ENCODE results near the gene AP4M1.

AP4M1 gene

DNA sequence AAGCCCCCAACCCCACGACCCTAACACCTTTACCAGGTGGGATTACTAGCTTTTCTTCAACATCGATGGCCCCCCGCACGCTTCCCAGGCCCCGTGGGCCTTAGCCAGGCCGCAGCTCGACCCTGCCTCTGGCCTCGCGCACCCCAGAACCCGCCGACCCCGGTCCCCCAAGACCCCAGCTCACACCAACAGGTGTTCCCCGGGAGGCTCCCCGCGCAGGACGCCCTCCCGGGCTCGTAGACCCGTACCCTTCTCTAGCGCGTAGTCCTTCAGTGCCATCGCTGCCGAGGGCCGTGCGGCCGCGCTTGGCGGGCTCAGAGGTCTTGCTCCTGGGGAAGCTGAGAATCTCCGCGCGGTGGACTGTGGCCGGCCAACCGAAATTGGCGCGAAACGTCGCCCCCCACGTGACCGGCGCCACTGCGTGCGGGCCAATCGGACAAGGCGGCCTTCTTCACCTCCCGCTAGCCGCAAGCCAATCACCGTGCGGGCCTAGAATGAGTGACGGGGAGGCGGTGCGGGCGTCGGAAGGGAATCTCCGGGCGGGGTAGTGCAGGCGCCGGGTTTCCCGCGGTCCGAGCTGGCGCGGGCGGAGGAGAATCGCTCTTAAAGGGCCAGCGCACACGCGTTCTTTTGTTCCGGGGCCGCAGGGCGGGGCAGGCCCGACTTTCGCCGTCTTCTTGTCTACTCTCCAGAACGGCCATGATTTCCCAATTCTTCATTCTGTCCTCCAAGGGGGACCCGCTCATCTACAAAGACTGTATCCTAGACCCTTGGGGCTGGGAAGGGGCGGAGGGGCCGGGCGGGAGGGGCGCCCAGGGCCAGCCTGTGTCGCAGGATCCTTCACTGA, at the start of gene AP4M1, which contains the start of gene MCM7:
AP4M1 (plus strand) TSS at position 628 of the 847 bp plus-strand sequence; CDS start at position 700, 72 bp downstream.
MCM7 (minus strand) TSS at position 382 of the 847 bp plus-strand sequence; CDS start at position 279, 103 bp downstream.
- DNase-seq, result peak; percentile 99

DNA sequence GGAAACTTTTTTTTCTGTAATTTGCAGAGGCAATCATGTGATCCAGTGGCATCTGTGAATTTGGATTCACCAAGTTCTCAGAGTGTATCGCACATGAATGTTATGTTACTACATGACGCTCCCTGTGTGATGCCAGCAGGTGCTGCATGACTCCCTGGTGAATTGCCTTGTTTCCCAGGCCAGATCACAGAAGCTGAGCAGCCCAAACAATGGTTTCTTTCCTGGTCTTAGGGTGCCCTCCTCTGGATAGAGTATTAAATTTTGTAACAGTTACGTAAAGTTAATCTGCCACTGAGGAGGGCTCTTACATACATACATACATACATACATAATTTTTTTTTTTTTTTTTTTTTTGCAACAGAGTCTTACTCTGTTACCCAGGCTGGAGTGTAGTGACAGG, 48.2 kb upstream of the AP4M1 start:
- peak; percentile 96 for DNase-seq

DNA sequence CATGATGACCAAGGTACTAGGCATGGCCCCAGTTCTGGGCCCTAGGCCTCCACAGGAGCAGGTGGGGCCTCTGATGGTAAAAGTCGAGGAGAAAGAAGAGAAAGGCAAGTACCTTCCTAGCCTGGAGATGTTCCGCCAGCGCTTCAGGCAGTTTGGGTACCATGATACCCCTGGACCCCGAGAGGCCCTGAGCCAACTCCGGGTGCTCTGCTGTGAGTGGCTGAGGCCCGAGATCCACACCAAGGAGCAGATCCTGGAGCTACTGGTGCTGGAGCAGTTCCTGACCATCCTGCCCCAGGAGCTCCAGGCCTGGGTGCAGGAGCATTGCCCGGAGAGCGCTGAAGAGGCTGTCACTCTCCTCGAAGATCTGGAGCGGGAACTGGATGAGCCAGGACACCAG, 44.4 kb upstream of the AP4M1 start:
- no peak for DNase-seq

- DNase-seq, result no peak
Measured at GRCh38 chr7:100059251-100059739, 42.1 kb upstream of the AP4M1 start.

DNA sequence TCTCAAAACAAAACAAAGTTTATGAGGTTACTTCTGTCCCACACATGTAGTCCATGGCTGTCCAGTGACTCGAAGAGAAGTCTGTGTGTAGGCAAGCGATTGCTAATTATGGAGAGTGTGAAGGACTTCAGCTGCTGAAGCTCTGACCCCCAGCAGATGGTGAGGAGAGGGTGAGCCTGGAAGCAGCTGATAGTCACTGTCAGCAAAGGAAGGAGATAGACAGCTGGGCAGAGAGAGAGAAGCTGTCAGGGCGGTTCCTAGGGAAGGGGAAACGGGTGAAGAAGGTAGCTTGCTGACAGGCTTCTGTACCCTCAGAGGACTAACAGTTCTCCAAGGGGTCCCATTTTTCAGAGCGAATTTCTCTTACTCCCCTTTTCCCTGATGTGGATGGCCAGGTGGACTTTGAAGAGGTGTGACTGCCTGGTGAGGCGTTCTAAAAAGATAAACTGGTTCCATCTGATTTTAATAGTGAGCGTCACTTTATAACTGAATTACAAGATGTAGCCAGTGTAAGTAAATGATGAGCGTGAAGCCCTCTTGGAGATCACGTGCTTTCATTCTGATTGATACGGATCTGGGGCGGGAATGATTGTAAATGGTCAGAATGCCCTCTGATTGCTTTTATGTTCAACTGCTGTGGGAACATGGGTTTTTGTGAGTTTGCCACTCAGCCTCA, 39.8 kb upstream of the AP4M1 start:
- DNase-seq, result no peak

GRCh38 chr7:100063376-100063775, 38.1 kb upstream of the AP4M1 start:
- no peak for DNase-seq

DNA sequence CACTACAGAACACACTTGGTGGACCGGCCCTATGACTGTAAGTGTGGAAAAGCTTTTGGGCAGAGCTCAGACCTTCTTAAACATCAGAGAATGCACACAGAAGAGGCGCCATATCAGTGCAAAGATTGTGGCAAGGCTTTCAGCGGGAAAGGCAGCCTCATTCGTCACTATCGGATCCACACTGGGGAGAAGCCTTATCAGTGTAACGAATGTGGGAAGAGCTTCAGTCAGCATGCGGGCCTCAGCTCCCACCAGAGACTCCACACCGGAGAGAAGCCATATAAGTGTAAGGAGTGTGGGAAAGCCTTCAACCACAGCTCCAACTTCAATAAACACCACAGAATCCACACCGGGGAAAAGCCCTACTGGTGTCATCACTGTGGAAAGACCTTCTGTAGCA, 37.3 kb upstream of the AP4M1 start:
- DNase-seq, result no peak

GRCh38 chr7:100065452-100066186, 35.8 kb upstream of the AP4M1 start:
- DNase-seq, result no peak

- DNase-seq, result no peak
Measured at GRCh38 chr7:100066953-100067352, 34.5 kb upstream of the AP4M1 start.

DNA sequence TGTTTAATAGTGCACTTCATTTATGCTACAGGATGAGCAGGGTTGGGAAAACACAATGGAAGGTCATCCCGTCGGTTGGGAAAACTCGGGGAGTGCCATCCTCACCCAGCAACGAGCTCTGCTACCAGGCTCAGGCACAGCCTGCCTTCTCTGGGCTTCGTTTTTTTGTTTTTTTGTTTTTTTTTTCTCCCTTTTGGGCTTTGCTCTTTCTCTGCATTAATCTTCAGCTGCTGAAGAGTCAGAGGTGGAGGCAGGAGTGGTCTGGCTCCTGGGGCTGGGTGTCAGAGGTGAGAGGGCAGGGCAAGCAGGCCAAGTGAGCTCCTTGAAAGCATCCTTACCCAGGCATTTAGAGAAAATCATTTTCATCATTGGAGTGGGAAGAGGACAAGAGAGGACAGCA, 31.5 kb upstream of the AP4M1 start:
- DNase-seq, result no peak

DNA sequence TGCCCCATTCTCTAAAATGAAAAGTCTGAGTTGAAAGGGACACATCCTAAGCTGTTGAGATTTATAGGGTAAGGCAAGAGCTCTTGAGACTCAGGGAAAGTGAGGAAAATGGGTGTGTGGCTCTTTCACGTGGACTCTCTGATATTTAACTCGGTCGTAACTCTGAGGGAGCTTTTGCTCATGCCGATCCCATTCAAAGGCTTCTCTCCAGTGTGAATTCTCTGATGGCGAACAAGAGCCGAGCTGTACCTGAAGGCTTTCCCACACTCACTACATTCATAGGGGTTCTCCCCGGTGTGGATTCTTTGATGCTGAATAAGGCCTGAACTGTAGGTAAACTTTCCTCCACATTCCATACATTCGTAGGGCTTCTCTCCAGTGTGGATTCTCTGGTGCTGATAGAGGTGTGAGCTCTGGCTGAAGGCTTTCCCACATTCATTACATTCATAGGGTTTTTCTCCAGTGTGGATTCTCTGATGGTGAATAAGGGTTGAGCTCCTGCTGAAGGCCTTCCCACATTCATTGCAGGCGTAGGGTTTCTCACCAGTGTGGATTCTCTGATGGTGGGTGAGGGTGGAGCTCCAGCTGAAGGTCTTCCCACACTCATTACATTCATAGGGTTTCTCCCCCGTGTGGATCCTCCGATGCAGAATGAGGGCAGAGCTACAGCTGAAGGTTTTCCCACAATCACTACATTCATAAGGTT, 30.3 kb upstream of the AP4M1 start:
- no peak for DNase-seq

GRCh38 chr7:100072462-100072861, 29.0 kb upstream of the AP4M1 start:
- no peak for DNase-seq

DNA sequence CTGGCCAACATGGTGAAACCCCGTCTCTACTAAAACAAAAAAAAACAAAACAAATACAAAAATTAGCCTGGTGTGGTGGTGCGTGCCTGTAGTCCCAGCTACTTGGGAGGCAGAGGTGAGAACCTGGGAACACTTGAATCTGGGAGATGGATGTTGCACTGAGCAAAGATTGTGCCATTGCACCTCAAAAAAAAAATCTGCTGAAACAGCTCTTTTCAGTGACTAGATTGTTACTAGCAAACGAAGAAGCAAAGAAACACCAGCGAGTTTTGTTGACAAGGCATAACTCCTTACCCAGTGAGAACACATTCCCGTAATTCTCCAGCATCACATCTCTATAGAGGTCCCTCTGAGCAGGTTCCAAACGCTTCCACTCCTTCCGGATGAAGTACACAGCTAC, 26.6 kb upstream of the AP4M1 start:
- DNase-seq, result no peak

DNA sequence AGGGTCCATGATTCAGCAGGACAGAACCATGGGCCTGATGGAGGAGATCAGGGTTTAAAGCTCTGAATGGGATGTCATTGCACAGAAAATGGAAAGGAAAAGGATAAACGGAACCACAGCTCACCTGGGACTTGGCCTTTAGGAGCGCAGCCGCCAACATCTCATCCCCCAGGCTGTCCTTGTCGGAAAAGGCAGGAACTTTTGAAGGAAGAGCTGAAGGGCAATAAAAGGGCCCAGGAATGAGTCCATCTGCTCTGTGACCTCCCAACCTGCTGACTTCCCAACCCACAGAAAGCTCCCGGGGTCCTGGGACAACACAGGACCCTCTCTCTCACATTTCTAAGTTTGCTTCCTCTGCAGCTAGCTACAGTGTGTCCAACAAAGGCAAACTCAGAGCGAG, 26.0 kb upstream of the AP4M1 start:
- DNase-seq, result no peak

GRCh38 chr7:100077205-100077604, 24.2 kb upstream of the AP4M1 start:
- no peak for DNase-seq

DNA sequence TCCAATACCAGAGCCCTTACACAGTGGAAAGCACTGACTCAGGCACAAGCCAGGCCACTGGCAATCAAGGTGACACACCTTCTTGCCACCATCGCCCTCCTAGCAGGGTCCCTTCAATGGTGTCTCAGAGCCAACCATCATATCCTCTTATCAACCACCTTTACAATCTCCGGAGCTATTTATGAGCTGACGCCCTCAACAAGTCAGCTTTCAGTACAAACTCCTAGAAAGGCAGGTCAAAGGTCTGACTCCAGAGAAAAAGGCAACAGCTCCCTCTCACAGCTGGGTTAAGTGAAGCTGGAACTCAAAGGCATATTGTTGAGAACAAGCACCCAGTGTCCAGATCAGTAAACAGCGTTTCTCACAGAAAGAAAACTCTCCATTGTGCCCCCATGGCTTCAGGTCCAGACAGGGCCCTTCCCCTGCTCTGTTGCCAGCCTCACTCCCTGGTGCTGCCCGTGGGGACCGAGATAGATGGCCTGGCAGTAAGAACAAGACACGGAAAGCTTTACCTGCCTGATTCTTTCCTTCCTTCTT, 22.4 kb upstream of the AP4M1 start:
- DNase-seq, result no peak

- no peak for DNase-seq
Measured at GRCh38 chr7:100080907-100081534, 20.4 kb upstream of the AP4M1 start.

DNA sequence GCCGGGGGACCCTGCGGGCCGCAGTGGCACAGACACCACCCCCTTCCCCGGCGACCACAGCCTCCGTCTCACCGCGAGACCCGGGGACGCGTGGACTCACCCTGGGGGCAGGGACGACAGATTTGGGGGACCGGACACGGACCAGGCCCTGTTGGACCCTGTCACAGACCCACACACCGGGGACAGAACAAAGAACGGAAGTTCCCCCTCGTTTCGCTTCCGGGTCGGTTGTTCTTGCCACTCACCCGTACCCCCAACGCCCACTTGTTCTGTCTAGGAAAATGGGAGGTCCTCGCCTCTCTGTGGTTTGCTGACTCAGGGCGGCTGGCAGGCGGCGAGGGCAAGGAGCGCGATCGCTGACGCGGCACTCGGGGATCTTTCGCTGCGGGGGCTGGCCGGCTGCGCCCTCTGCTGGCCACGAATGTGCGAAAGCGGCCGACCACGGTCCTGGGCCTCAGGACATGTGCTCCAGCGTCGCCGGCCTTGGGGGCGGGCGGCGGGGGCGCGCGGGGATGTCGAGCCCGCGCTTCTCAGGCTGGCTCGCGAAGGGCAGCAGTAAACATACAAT, 19.8 kb upstream of the AP4M1 start, which contains the start of gene ZNF3:
ZNF3 (minus strand) TSS at position 189 of the 568 bp plus-strand sequence. CDS start 4,366 bp downstream, outside the sequence.
- peak; percentile 98 for DNase-seq

DNA sequence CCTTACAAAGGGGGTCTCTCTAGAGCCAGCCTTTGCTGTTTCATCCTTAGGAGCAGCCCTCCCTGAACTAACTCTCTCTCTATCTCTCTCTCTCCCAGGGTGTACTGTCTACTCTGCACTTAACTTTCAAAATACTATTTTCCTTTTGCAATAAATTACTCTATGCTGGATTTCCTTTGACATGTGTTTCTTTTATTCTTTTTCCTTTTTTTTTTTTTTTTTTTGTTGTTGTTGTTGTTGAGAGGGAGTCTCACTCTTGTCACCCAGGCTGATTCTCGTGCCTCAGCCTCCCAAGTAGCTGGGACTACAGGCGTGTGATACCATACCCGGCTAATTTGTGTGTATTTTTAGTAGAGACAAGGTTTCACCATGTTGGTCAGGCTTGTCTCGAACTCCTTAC, 18.5 kb upstream of the AP4M1 start:
- no peak for DNase-seq

GRCh38 chr7:100085515-100085914, 15.9 kb upstream of the AP4M1 start:
- no peak for DNase-seq

DNA sequence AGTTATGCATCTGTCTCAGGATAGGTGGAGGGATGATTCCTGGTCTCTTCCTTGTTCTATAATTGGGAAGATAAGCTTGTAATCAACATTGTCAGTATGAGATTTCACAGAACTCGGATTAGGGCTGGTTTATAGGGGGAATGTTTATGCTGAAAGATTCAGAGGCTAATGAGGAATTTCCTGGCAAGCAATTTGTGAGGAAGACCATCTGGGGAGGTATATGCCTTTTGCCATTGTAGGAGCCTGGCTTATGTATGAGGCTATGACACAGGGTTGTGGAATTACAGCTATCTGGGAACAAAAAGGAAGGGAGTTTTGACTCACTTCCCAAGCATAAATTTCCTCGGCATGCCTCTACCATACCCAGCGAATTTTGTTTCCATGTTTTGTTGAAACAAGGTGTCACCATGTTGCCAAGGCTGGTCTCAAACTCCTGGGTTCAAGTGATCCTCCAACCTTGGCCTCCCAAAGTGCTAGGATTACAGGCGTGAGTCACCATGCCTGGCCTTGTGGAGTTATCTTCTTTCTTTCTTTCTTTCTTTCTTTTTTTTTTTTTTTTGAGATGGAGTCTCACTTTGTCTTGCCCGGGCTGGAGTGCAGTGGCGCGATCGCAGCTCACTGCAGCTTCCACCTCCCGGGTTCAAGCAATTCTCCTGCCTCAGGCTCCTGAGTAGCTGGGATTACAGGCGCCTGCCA, 14.2 kb upstream of the AP4M1 start:
- DNase-seq, result no peak
